Measurements from ENCODE around the gene ZDHHC7. TPM values are rescaled to one million over a fixed set of nuclear protein-coding genes. Genes with fewer than 3 reads are reported as not detected.

ZDHHC7 gene
- total and polyA plus RNA-seq, 11 donors: 12.0 to 66.7 (median 43.9) TPM

- no peak for DNase-seq
- TF ChIP-seq POLR2A (IDR thresholded peaks at IDR 0.05): no peak
- TF ChIP-seq CTCF (IDR thresholded peaks at IDR 0.05): no peak
These were observed 31.3 kb upstream of the ZDHHC7 start for GRCh38 chr16:85042606-85043005.

DNA sequence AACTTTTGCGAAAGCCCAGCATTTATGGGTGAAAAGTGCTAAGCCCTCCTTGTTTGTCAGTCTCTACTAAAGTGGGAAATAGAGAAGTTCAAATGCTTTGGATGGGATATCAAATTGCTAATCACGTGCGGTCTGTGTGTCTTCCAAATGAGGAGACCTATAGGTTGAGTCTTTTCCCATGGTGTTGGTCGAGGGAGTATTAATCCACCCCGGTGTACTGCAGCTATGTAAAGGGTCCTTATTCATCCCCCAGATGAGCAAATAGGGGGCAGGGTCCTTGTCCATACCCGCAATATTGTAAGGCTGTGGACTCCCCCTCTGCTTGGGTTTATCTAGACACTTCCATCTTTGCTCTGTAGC, 30.8 kb upstream of the ZDHHC7 start:
- Histone ChIP-seq H3K27ac (no peak overlapping the region), H3K4me1 (peaks cover 0 to 12% (median under 1%) of the 10 kb centered on the region in 12 donors), H3K36me3 (peaks cover 0 to 10% (median 0%) of the 10 kb centered on the region in 9 donors), H3K27me3 (no peaks in the 10 kb centered on the region), H3K4me3 (no peak overlapping the region), H3K9me3 (no peaks in the 10 kb centered on the region)
- 83 to 88% (median 87%) methylated on average over 6 of the region's 6 CpGs for WGBS, 4 donors
- intact Hi-C loops (cut with DNase I): no loop called here
- no peak for TF ChIP-seq POLR2A (IDR thresholded peaks at IDR 0.05)
- ATAC-seq (no peak), DNase-seq (no peak)

More at GRCh38 chr16:85042606-85043005, 31.3 kb upstream of the ZDHHC7 start:
- Histone ChIP-seq H3K4me3 (no peak overlapping the region), H3K9me3 (no peaks in the 10 kb centered on the region), H3K4me1 (peaks cover 0 to 17% (median 3%) of the 10 kb centered on the region in 12 donors), H3K27ac (no peak overlapping the region), H3K36me3 (peaks cover 0 to 8% (median 0%) of the 10 kb centered on the region in 9 donors), H3K27me3 (no peaks in the 10 kb centered on the region)
- intact Hi-C loops (cut with DNase I): no loop called here
- peak in 3 of 4 donors; percentile 64 to 71 (median 66) for ATAC-seq
- WGBS, 4 donors: 71 to 92% (median 80%) methylated on average over 6 of the region's 6 CpGs

DNA sequence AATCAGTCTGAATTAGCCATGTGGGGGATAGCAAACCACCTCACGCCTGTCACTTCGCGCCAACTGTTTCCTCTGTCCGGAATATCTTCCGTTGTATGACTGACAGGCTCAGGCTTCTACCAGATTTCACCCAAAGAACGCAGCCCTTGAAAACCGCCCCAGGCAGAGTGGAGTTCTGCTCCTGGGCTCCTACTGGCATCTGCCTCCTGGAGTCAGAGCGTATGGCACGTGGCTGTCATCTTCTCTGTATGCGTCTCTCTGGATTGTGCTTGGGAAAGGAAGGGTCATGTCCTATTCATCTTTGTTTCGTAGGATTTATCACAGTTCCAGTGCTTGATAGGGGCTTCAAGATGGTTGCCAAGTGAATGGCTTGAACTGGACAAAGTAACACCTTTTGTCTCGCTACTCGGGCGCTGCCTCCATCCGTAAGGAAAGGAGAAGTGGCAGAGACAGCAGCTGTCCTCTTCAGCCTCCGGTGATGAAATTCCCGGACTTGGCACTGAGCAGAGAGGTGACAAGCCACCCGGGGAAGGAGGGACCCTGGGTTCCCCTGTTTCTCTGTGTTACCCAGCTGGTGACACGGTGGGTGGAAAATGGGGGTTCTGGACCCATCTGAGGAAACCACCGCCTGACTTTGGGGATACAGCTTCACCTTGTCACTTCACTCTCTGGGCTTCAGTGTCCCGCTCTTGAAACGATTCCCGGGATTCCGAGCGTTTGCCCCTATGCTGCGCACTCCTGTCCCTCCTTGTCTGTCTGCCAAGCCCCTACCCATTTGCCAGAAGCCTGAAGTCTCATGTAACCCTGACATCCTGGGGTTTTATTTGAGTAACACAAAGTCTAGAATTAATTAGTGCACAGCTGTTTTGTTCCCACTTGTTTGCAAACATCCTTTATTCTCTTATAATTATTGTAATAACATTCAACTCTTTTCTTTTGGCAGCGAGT, 30.2 kb upstream of the ZDHHC7 start:
- H3K4me3 ChIP-seq: no peak overlapping the region
- no peaks in the 10 kb centered on the region for H3K27me3 ChIP-seq
- TF ChIP-seq POLR2A (IDR thresholded peaks at IDR 0.05): no peak
- no peaks in the 10 kb centered on the region for H3K9me3 ChIP-seq
- H3K4me1 ChIP-seq: peaks cover 0 to 7% (median 0%) of the 10 kb centered on the region in 12 donors
- peak overlapping the region in 1 of 12 donors; percentile 9 for H3K27ac ChIP-seq
- no peak for ATAC-seq
- H3K36me3 ChIP-seq: peaks cover 0 to 10% (median 0%) of the 10 kb centered on the region in 9 donors
- intact Hi-C loops (cut with DNase I): no loop called here
- no peak for DNase-seq
- 82 to 91% (median 87%) methylated on average over 27 of the region's 27 CpGs for WGBS, 4 donors

DNA sequence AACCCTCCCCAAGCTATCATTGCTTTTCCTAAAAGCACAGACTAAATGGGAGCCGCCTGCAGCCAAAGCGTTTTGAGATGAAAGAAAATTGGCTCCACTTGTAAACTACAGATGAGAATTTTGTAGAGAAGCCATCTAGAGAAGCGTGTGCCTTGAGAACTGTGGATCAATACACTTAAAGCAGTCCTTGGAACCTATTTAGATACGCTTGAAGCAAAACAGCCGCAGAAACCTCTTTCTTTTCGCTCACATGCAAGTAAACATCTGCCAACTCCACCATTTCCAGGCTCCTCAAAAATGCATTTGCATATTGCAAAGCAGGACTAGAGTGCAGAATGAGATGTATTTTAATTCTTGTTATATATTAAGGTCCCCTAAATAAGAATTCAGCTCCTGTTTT, 29.4 kb upstream of the ZDHHC7 start:
- Histone ChIP-seq H3K4me3 (no peak overlapping the region), H3K4me1 (peaks cover 0 to 7% (median 0%) of the 10 kb centered on the region in 12 donors), H3K27me3 (no peaks in the 10 kb centered on the region), H3K36me3 (peaks cover 0 to 10% (median 0%) of the 10 kb centered on the region in 9 donors), H3K9me3 (no peaks in the 10 kb centered on the region), H3K27ac (peak overlapping the region in 1 of 12 donors; percentile 9)
- DNase-seq: no peak
- TF ChIP-seq CTCF (IDR thresholded peaks at IDR 0.05): no peak
- TF ChIP-seq POLR2A (IDR thresholded peaks at IDR 0.05): no peak
- no peak for ATAC-seq
- intact Hi-C loops (cut with DNase I): no loop called here
- WGBS, 4 donors: 92 to 96% (median 93%) methylated on average over 6 of the region's 6 CpGs

DNA sequence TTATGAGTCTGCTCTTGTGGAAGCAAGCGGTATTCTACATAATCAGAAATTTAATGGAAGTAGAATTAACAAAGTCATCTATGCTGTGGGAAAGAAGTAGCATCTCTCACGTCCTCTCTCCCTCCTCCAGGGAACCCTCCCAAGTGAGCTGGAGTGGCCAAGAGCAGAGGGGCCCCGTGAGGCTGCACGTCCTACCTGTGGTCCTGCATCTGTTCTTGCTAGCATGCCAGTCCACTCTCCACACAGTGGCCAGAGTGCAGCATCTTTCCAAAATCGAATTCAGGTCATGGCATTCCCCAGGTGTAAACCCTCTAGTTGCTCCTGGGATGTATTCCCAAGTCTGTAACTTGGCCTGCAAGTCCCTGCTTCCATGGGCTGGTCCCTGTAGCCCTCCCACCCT, 26.4 kb upstream of the ZDHHC7 start:
- DNase-seq (peak in 1 of 5 donors; percentile 9), ATAC-seq (no peak)
- Histone ChIP-seq H3K4me3 (no peak overlapping the region), H3K4me1 (peaks cover 0 to 7% (median 0%) of the 10 kb centered on the region in 12 donors), H3K27ac (peak overlapping the region in 1 of 12 donors; percentile 14), H3K36me3 (peaks cover 0 to 15% (median 0%) of the 10 kb centered on the region in 9 donors), H3K27me3 (no peaks in the 10 kb centered on the region), H3K9me3 (no peaks in the 10 kb centered on the region)
- intact Hi-C loops (cut with DNase I): no loop called here
- 82 to 88% (median 87%) methylated on average over 5 of the region's 5 CpGs for WGBS, 4 donors
- no peak for TF ChIP-seq POLR2A (IDR thresholded peaks at IDR 0.05)
- no peak for TF ChIP-seq CTCF (IDR thresholded peaks at IDR 0.05)

Data from heart left ventricle (tissue), 16 donors.